Fibroblast of lung (primary cell): ENCODE results near the gene FHIT. TPM values are rescaled to one million over a fixed set of nuclear protein-coding genes. Genes with fewer than 3 reads are reported as not detected.

ENCODE experiments used
- DNase-seq, 2 donors: peaks; one replicate each; pipeline versions ENCODE4 v3.0.0 to v3.0.0-alpha.2; 2010; ENCODE audit warnings: low read depth in 2 of 2
- H2AFZ ChIP-seq: 2 replicates; pipeline ENCODE4 v1.5.1; 2012; ENCODE audit warnings: low read length, control low read depth, inconsistent platforms
- H3K27ac ChIP-seq: 2 replicates; pipeline ENCODE4 v1.5.1; 2011; ENCODE audit warnings: low read length, control low read depth; ENCODE audit not compliant: insufficient read depth
- H3K27me3 ChIP-seq: 2 replicates; pipeline ENCODE4 v1.5.1; 2011; ENCODE audit warnings: mild to moderate bottlenecking, low read length; ENCODE audit not compliant: control insufficient read depth, insufficient read depth
- H3K36me3 ChIP-seq: 2 replicates; pipeline ENCODE4 v1.5.1; 2011; ENCODE audit warnings: low read length; ENCODE audit not compliant: control insufficient read depth, insufficient read depth
- H3K4me1 ChIP-seq: 2 replicates; pipeline ENCODE4 v1.5.1; 2011; ENCODE audit warnings: low read length; ENCODE audit not compliant: control insufficient read depth, insufficient read depth; ENCODE audit errors: extremely low read depth
- H3K4me2 ChIP-seq: 2 replicates; pipeline ENCODE4 v1.5.1; 2011; ENCODE audit warnings: low read length, control low read depth; ENCODE audit not compliant: insufficient read depth; ENCODE audit errors: extremely low read depth
- H3K4me3 ChIP-seq, 4 experiments: fragments of 200-600 bp in 1 of 4; sonication (generic) in 1 of 4; replicated peaks in 1 of 4; 2 replicates each; pipeline ENCODE4 v1.5.1; 2011 to 2016; ENCODE audit warnings: low read length in 4 of 4, low read depth in 3 of 4, mild to moderate bottlenecking in 3 of 4, control low read depth in 2 of 4, inconsistent platforms in 1 of 4, mixed read lengths in 1 of 4; ENCODE audit not compliant: insufficient read depth in 1 of 4; ENCODE audit errors: control extremely low read depth in 1 of 4
- H3K79me2 ChIP-seq: 2 replicates; pipeline ENCODE4 v1.5.1; 2012; ENCODE audit warnings: mild to moderate bottlenecking, low read length, inconsistent platforms; ENCODE audit not compliant: control insufficient read depth, insufficient read depth
- H3K9ac ChIP-seq: 2 replicates; pipeline ENCODE4 v1.5.1; 2011; ENCODE audit warnings: mild to moderate bottlenecking, low read length, control low read depth; ENCODE audit not compliant: insufficient read depth
- H3K9me3 ChIP-seq: 2 replicates; pipeline ENCODE4 v1.5.1; 2012; ENCODE audit warnings: low read depth, low read length; ENCODE audit not compliant: control insufficient read depth, insufficient read depth
- H4K20me1 ChIP-seq: 2 replicates; pipeline ENCODE4 v1.5.1; 2011; ENCODE audit warnings: low read length; ENCODE audit not compliant: control insufficient read depth, insufficient read depth; ENCODE audit errors: extremely low read depth
- EZH2 ChIP-seq: IDR thresholded peaks from 2 replicates; pipeline ENCODE4 v1.5.1; 2012; ENCODE audit warnings: low read length, control low read depth, mild to moderate bottlenecking; ENCODE audit errors: missing control alignments
- polyA plus RNA-seq, 2 donors: library from polyadenylated mRNA; depleted of rRNA in 1 of 2; stranded (reverse) in 1 of 2; unstranded in 1 of 2; fragments of >200 nt; gene quantifications; 2 replicates each; pipeline ENCODE4 v1.2.1, GENCODE V29; 2011 to 2012; ENCODE audit warnings: missing spikeins in 1 of 2
- total RNA-seq: library from RNA; depleted of rRNA; stranded (reverse); fragments of >200 nt; gene quantifications from 2 replicates; pipeline ENCODE4 v1.2.1, GENCODE V29; 2014
- TF ChIP-seq, protein P1 (sequence below), 2 donors: IDR thresholded peaks in 1 of 2; conservative IDR thresholded peaks in 1 of 2; 1 replicate in 1 of 2; 2 replicates in 1 of 2; pipeline ENCODE4 v1.5.1; 2011 to 2012; ENCODE audit warnings: low read length in 2 of 2, control low read depth in 1 of 2, inconsistent platforms in 1 of 2, low read depth in 1 of 2, mild to moderate bottlenecking in 1 of 2

Gene FHIT
- total and polyA plus RNA-seq, 2 donors (not counting 1 experiment from before 2014, with no cell fraction given) = 0.79 to 2.1 TPM

- no peak overlapping the region for H3K27ac ChIP-seq
- H3K79me2 ChIP-seq = no peaks in the 10 kb centered on the region
- no peaks in the 10 kb centered on the region for H3K27me3 ChIP-seq
- no peaks in the 10 kb centered on the region for H3K4me1 ChIP-seq
- H3K9ac ChIP-seq = no peak overlapping the region
- H2AFZ ChIP-seq = no peak overlapping the region
- H3K9me3 ChIP-seq = no peaks in the 10 kb centered on the region
- no peak for TF ChIP-seq EZH2
- TF ChIP-seq, protein P1, sequence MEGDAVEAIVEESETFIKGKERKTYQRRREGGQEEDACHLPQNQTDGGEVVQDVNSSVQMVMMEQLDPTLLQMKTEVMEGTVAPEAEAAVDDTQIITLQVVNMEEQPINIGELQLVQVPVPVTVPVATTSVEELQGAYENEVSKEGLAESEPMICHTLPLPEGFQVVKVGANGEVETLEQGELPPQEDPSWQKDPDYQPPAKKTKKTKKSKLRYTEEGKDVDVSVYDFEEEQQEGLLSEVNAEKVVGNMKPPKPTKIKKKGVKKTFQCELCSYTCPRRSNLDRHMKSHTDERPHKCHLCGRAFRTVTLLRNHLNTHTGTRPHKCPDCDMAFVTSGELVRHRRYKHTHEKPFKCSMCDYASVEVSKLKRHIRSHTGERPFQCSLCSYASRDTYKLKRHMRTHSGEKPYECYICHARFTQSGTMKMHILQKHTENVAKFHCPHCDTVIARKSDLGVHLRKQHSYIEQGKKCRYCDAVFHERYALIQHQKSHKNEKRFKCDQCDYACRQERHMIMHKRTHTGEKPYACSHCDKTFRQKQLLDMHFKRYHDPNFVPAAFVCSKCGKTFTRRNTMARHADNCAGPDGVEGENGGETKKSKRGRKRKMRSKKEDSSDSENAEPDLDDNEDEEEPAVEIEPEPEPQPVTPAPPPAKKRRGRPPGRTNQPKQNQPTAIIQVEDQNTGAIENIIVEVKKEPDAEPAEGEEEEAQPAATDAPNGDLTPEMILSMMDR (conservative IDR thresholded peaks at IDR 0.05 in 1 of 2, IDR thresholded peaks at IDR 0.05 in 1 of 2; ENCODE audit: low read depth in 1 of 2, low read length in 2 of 2) = no peak
- H3K36me3 ChIP-seq = no peaks in the 10 kb centered on the region
- DNase-seq = no peak
- H3K4me3 ChIP-seq = no peak overlapping the region
- no peaks in the 10 kb centered on the region for H4K20me1 ChIP-seq
- H3K4me2 ChIP-seq = no peak overlapping the region
Observed at GRCh38 chr3:61269435-61269834, 18.2 kb upstream of the FHIT start.

- Histone ChIP-seq H4K20me1 (no peaks in the 10 kb centered on the region), H2AFZ (no peak overlapping the region), H3K4me2 (no peak overlapping the region), H3K4me3 (no peak overlapping the region), H3K36me3 (no peaks in the 10 kb centered on the region), H3K27ac (no peak overlapping the region), H3K79me2 (no peaks in the 10 kb centered on the region), H3K9me3 (no peaks in the 10 kb centered on the region), H3K9ac (no peak overlapping the region), H3K27me3 (no peaks in the 10 kb centered on the region), H3K4me1 (no peaks in the 10 kb centered on the region)
- no peak for TF ChIP-seq EZH2
- TF ChIP-seq, protein P1 (conservative IDR thresholded peaks at IDR 0.05 in 1 of 2, IDR thresholded peaks at IDR 0.05 in 1 of 2; ENCODE audit: low read depth in 1 of 2, low read length in 2 of 2) = no peak
- DNase-seq = no peak
Observed at GRCh38 chr3:61268644-61269043, 17.4 kb upstream of the FHIT start.

DNA sequence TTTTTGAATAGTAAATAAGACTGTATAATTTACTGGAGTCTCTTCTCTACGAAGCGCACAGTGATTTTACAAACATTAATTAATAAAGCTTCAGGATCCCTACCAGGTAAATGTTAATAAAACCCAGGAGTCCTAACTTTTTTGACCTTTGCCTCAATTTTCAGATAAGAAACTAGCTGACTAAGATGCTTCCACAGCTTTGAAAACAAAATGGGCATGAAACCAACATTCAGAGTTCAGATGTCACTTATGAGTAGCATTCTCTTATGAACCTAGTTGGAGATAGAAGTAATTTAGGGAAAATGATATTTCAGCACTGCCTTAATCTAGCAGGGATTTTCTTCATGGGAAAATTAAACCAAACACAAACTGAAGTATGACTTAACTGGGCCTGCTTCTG lies 13.0 kb upstream of the FHIT start:
- H3K36me3 ChIP-seq = no peaks in the 10 kb centered on the region
- H3K9me3 ChIP-seq = no peaks in the 10 kb centered on the region
- no peaks in the 10 kb centered on the region for H3K79me2 ChIP-seq
- H2AFZ ChIP-seq = no peak overlapping the region
- no peak overlapping the region for H3K4me2 ChIP-seq
- H3K4me3 ChIP-seq = no peak overlapping the region
- H3K27me3 ChIP-seq = no peaks in the 10 kb centered on the region
- H4K20me1 ChIP-seq = no peaks in the 10 kb centered on the region
- TF ChIP-seq, protein P1 (conservative IDR thresholded peaks at IDR 0.05 in 1 of 2, IDR thresholded peaks at IDR 0.05 in 1 of 2; ENCODE audit: low read depth in 1 of 2, low read length in 2 of 2) = no peak
- no peak for TF ChIP-seq EZH2
- H3K27ac ChIP-seq = no peak overlapping the region
- DNase-seq = no peak
- no peaks in the 10 kb centered on the region for H3K4me1 ChIP-seq
- no peak overlapping the region for H3K9ac ChIP-seq
